HCT116 (cell line): Measurements from ENCODE around the gene SF3A2. TPM values are rescaled to one million over a fixed set of nuclear protein-coding genes. Genes with fewer than 3 reads are reported as not detected.

ENCODE experiments used
- ATAC-seq: fragments of 200-7000 bp; cut with Tn5 transposase; 2 replicates; pipeline ENCODE4 v1.9.1; 2020; ENCODE audit warnings: mild to moderate bottlenecking, moderate library complexity
- BruUV-seq: library from RNA; stranded (reverse); fragments of 400-500 nt; replicated peaks from 2 replicates; lab custom pipeline; 2021; lab: Mats Ljungman, UMichigan
- CTCF ChIA-PET: fragments of 300-600 bp; sonication (Branson Sonifier 250); formaldehyde crosslinking; loops from one replicate; lab custom pipeline; 2021; ENCODE audit warnings: antibody characterized with exemption; lab: Charles Lee
- POLR2A ChIA-PET: fragments of 300-600, 350-600 bp; sonication (Branson Sonifier 250); formaldehyde crosslinking; loops from one replicate; lab custom pipeline; 2021; ENCODE audit warnings: antibody characterized with exemption; lab: Charles Lee
- RAD21 ChIA-PET, 2 experiments: fragments of 300-600 bp; sonication (Branson Sonifier 250); formaldehyde crosslinking; loops; one replicate each; lab custom pipeline; 2023; ENCODE audit warnings: low total read pairs in 2 of 2; ENCODE audit not compliant: uncharacterized antibody in 2 of 2, unreplicated experiment in 2 of 2, low non-redundant PET in 1 of 2; lab: Charles Lee
- DNase-seq: peaks from one replicate; pipeline ENCODE4 v3.0.0-alpha.2; 2010; ENCODE audit warnings: low read depth, low spot score
- H2AFZ ChIP-seq: fragments of 200-600 bp; shearing (Covaris generic), sonication (generic); 2 replicates; pipeline ENCODE4 v1.6.1; 2017; ENCODE audit warnings: low read depth, mixed run types, mixed read lengths, antibody characterized with exemption, low read length; ENCODE audit not compliant: poor library complexity, severe bottlenecking
- H3K27ac ChIP-seq: 2 replicates; pipeline ENCODE4 v1.5.1; 2012; ENCODE audit warnings: low read depth, low read length
- H3K27me3 ChIP-seq: fragments of 200-600 bp; sonication (generic); 2 replicates; pipeline ENCODE4 v1.6.1; 2016; ENCODE audit warnings: mixed run types, low read length, mixed read lengths; ENCODE audit not compliant: insufficient read depth
- H3K36me3 ChIP-seq, 2 experiments: fragments of 200-500 bp in 1 of 2; fragments of 200-600 bp in 1 of 2; sonication (Bioruptor generic) in 1 of 2; sonication (generic) in 1 of 2; 2 replicates each; pipeline versions ENCODE4 v1.5.1 to v1.6.1; 2014 to 2016; ENCODE audit warnings: low read length in 2 of 2, inconsistent platforms in 1 of 2, mixed read lengths in 1 of 2, mixed run types in 1 of 2; ENCODE audit not compliant: insufficient read depth in 2 of 2, control insufficient read depth in 1 of 2
- H3K4me1 ChIP-seq, 2 experiments: fragments of 200-600 bp in 1 of 2; sonication (generic) in 1 of 2; 2 replicates each; pipeline versions ENCODE4 v1.5.1 to v1.6.1; 2012 to 2017; ENCODE audit warnings: low read length in 2 of 2, inconsistent platforms in 1 of 2, mild to moderate bottlenecking in 1 of 2, mixed read lengths in 1 of 2, mixed run types in 1 of 2, moderate library complexity in 1 of 2; ENCODE audit not compliant: insufficient read depth in 2 of 2, control insufficient read depth in 1 of 2
- H3K4me2 ChIP-seq: fragments of 200-600 bp; sonication (generic); 2 replicates; pipeline ENCODE4 v1.6.1; 2017; ENCODE audit warnings: mixed run types, low read length, mixed read lengths
- H3K4me3 ChIP-seq, 2 experiments: fragments of 200-600 bp in 1 of 2; sonication (generic) in 1 of 2; replicated peaks in 1 of 2; 2 replicates each; pipeline ENCODE4 v1.5.1; 2011 to 2016; ENCODE audit warnings: low read length in 2 of 2, control low read depth in 1 of 2, low read depth in 1 of 2, mild to moderate bottlenecking in 1 of 2, mixed read lengths in 1 of 2, mixed run types in 1 of 2
- H3K79me2 ChIP-seq: fragments of 200-600 bp; sonication (generic); 2 replicates; pipeline ENCODE4 v1.6.1; 2017; ENCODE audit warnings: mild to moderate bottlenecking, mixed run types, low read length, moderate library complexity, mixed read lengths; ENCODE audit not compliant: insufficient read depth
- H3K9ac ChIP-seq: fragments of 200-600 bp; sonication (generic); 2 replicates; pipeline ENCODE4 v1.6.1; 2016; ENCODE audit warnings: low read length, mixed read lengths
- H3K9me2 ChIP-seq: fragments of 200-600 bp; sonication (generic), shearing (Covaris generic); 2 replicates; pipeline ENCODE4 v1.6.1; 2017; ENCODE audit warnings: mixed run types, mild to moderate bottlenecking, moderate library complexity; ENCODE audit not compliant: insufficient read depth
- H3K9me3 ChIP-seq, 2 experiments: fragments of 200-500 bp in 1 of 2; fragments of 200-600 bp in 1 of 2; sonication (Bioruptor generic) in 1 of 2; sonication (generic) in 1 of 2; 2 replicates each; pipeline ENCODE4 v1.6.1; 2014 to 2017; ENCODE audit warnings: low read length in 2 of 2, mixed read lengths in 2 of 2, inconsistent platforms in 1 of 2, low read depth in 1 of 2, mild to moderate bottlenecking in 1 of 2, mixed run types in 1 of 2, moderate library complexity in 1 of 2; ENCODE audit not compliant: control insufficient read depth in 1 of 2, insufficient read depth in 1 of 2
- H4K20me1 ChIP-seq: fragments of 200-600 bp; sonication (generic), shearing (Covaris generic); 2 replicates; pipeline ENCODE4 v1.6.1; 2017; ENCODE audit warnings: mixed run types, mild to moderate bottlenecking, moderate library complexity; ENCODE audit not compliant: insufficient read depth
- CEBPB ChIP-seq: IDR thresholded peaks from 2 replicates; pipeline ENCODE4 v1.6.1; 2012; ENCODE audit warnings: low read depth
- EGR1 ChIP-seq: IDR thresholded peaks from 2 replicates; pipeline ENCODE4 v1.6.1; 2012; ENCODE audit warnings: low read depth
- EZH2phosphoT487 ChIP-seq: fragments of 200-600 bp; IDR thresholded peaks from 2 replicates; pipeline ENCODE4 v1.6.1; 2018; ENCODE audit warnings: antibody characterized with exemption, borderline replicate concordance
- FOSL1 ChIP-seq: IDR thresholded peaks from 2 replicates; pipeline ENCODE4 v1.6.1; 2012; ENCODE audit warnings: low read depth
- JUND ChIP-seq: IDR thresholded peaks from 2 replicates; pipeline ENCODE4 v1.6.1; 2012
- POLR2A ChIP-seq: IDR thresholded peaks from 2 replicates; pipeline ENCODE4 v1.7.0; 2011; ENCODE audit warnings: borderline replicate concordance; ENCODE audit not compliant: insufficient read depth, insufficient read length; ENCODE audit errors: extremely low read depth
- RAD21 ChIP-seq: IDR thresholded peaks from 2 replicates; pipeline ENCODE4 v1.6.1; 2012; ENCODE audit warnings: low read depth, mild to moderate bottlenecking
- SP1 ChIP-seq: IDR thresholded peaks from 2 replicates; pipeline ENCODE4 v1.6.1; 2012; ENCODE audit warnings: low read depth
- SRF ChIP-seq: IDR thresholded peaks from 2 replicates; pipeline ENCODE4 v1.6.1; 2012; ENCODE audit warnings: low read depth
- YY1 ChIP-seq: IDR thresholded peaks from 2 replicates; pipeline ENCODE4 v1.6.1; 2011; ENCODE audit warnings: low read length, low read depth, moderate library complexity, mild to moderate bottlenecking; ENCODE audit not compliant: insufficient replicate concordance; ENCODE audit errors: extremely low read depth
- ZFX ChIP-seq: fragments of 450-650 bp; IDR thresholded peaks from 2 replicates; pipeline ENCODE4 v1.6.1; 2017
- ZNF274 ChIP-seq: fragments of 200-500 bp; sonication (Bioruptor generic); IDR thresholded peaks from 2 replicates; pipeline ENCODE4 v1.6.1; 2014; ENCODE audit warnings: mild to moderate bottlenecking, low read depth, low read length, inconsistent platforms
- intact Hi-C: fragments of 100-400 bp; cut with micrococcal nuclease; formaldehyde crosslinking; loops from 2 replicates; pipeline ENCODE4 v1.10.0; 2022
- total RNA-seq: library from RNA; stranded (reverse); gene quantifications from one replicate; pipeline ENCODE4 v1.2.1, GENCODE V29; 2021; ENCODE audit not compliant: unreplicated experiment
- TF ChIP-seq, protein P1 (sequence below): IDR thresholded peaks from 2 replicates; pipeline ENCODE4 v1.6.1; 2012
- TF ChIP-seq, protein P2 (sequence below): IDR thresholded peaks from 2 replicates; pipeline ENCODE4 v1.6.1; 2012
- TF ChIP-seq, protein P3 (sequence below), 3 experiments: fragments of 200-600 bp in 1 of 3; sonication (generic) in 1 of 3; IDR thresholded peaks in 2 of 3; conservative IDR thresholded peaks in 1 of 3; 2 replicates each; pipeline ENCODE4 v1.5.1; 2012 to 2017; ENCODE audit warnings: low read depth in 2 of 3, low read length in 2 of 3, antibody characterized with exemption in 1 of 3, borderline replicate concordance in 1 of 3, control low read depth in 1 of 3, mild to moderate bottlenecking in 1 of 3, mixed read lengths in 1 of 3, mixed run types in 1 of 3, moderate library complexity in 1 of 3; ENCODE audit not compliant: insufficient read depth in 1 of 3

The SF3A2 gene
- total RNA-seq, 1 experiment from 2014 or later: 166 TPM

DNA sequence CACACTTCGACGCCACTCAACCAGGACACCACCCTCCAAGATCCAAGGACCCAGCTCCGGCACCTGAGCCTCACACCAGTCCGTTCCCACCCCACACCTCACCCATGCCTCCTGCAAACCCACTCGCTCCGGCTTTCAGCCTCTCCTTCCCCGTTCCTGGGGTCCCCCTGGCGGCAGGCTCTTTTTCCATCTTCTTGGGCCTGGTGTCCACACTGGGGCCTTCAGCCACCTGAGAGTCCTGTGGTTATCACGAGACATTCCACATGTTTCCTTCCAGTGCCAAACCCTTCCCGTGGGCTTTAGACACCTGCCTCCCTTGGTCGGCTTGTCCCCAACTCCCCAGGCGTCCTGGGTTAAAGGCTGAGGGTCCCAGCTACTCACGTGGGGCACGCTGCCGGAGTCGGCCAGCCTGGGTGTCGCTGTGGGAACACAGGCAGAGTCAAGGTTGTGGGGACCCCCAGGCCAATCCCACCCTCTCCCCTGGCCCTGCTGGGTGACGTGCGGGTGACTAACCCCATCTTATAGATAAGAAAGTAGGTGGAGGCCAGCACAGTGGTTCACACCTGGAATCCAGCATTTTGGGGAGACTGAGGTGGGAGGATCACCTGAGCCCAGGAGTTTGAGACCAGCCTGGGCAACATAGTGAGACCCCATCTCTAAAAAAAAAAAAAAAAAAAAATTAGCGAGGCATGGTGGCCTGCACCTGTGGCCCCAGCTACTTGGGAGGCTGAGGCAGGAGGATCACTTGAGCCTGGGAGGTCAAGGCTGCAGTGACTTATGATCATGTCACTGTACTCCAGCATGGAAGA is 17.6 kb downstream of the SF3A2 start:
- intact Hi-C loops: no loop called here
- CTCF ChIA-PET: no interaction called here
- POLR2A ChIA-PET: no interaction called here

DNA sequence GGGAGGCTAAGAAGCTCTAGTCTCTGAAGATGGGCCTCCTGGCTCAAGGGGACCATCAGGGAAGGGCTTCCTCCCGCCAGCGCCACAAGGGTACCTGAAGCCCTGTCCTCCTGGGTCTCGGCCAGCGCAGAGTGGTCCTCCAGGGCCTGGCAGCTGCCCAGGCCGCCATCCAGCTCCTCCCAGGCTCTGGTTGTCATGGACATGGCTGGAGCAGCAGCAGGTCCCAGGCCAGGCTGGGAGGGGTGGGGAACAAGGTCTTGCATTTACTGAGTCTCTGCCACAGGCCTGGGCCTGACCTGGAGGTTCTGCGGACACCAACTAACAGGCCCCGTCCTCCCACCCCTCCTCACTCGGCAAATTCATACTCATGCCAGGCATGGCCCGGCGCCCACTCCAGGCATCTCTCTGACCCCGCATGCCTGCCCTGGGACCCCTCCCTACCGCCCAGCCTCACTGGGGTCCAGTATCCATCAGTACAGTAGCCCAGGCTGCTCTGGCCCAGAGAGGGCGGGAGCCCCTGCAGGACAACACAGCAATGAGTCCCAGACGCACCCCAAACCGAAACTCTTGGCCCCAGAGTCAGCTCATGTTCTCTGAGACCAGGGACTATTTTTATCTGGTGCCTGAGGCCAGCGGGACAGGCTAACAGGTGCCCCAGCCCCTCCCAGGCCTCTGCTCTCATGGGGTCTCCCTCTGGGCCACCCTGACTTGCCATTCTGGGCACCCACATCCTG is 18.7 kb downstream of the SF3A2 start:
- intact Hi-C loops: no loop called here
- Histone ChIP-seq H3K79me2 (no peaks in the 10 kb centered on the region), H3K4me3 (no peak overlapping the region), H3K9ac (no peak overlapping the region), H3K36me3 (no peaks in the 10 kb centered on the region), H3K27me3 (no peaks in the 10 kb centered on the region), H3K4me1 (no peaks in the 10 kb centered on the region; a peak in 1 of 4 replicates), H2AFZ (no peak overlapping the region), H4K20me1 (no peaks in the 10 kb centered on the region), H3K9me2 (no peaks in the 10 kb centered on the region), H3K4me2 (no peak overlapping the region), H3K9me3 (no peaks in the 10 kb centered on the region), H3K27ac (no peak overlapping the region)
- ChIA-PET POLR2A (no interaction called here), CTCF (no interaction called here), RAD21 (no interaction called here)
- no peak for DNase-seq
- no TSS peak for BruUV-seq
- no peak for ATAC-seq
- TF ChIP-seq, protein P1, sequence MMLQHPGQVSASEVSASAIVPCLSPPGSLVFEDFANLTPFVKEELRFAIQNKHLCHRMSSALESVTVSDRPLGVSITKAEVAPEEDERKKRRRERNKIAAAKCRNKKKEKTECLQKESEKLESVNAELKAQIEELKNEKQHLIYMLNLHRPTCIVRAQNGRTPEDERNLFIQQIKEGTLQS: no peak
- TF ChIP-seq POLR2A (no peak), SRF (no peak), CEBPB (no peak), RAD21 (no peak), SP1 (no peak), ZFX (no peak), EGR1 (no peak), ZNF274 (no peak), FOSL1 (no peak), YY1 (no peak)
- TF ChIP-seq, protein P2, sequence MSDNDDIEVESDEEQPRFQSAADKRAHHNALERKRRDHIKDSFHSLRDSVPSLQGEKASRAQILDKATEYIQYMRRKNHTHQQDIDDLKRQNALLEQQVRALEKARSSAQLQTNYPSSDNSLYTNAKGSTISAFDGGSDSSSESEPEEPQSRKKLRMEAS: no peak
- TF ChIP-seq, protein P3, sequence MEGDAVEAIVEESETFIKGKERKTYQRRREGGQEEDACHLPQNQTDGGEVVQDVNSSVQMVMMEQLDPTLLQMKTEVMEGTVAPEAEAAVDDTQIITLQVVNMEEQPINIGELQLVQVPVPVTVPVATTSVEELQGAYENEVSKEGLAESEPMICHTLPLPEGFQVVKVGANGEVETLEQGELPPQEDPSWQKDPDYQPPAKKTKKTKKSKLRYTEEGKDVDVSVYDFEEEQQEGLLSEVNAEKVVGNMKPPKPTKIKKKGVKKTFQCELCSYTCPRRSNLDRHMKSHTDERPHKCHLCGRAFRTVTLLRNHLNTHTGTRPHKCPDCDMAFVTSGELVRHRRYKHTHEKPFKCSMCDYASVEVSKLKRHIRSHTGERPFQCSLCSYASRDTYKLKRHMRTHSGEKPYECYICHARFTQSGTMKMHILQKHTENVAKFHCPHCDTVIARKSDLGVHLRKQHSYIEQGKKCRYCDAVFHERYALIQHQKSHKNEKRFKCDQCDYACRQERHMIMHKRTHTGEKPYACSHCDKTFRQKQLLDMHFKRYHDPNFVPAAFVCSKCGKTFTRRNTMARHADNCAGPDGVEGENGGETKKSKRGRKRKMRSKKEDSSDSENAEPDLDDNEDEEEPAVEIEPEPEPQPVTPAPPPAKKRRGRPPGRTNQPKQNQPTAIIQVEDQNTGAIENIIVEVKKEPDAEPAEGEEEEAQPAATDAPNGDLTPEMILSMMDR (IDR thresholded peaks at IDR 0.05 in 2 of 3, conservative IDR thresholded peaks at IDR 0.05 in 1 of 3; ENCODE audit: borderline replicate concordance in 1 of 3, insufficient read depth in 1 of 3, low read depth in 2 of 3, low read length in 2 of 3): no peak

More for the DNA sequence above, 17.6 kb downstream of the SF3A2 start:
- H3K4me3 ChIP-seq: no peak overlapping the region
- no peaks in the 10 kb centered on the region for H3K79me2 ChIP-seq
- BruUV-seq: no TSS peak
- RAD21 ChIA-PET: no interaction called here
- no peaks in the 10 kb centered on the region for H4K20me1 ChIP-seq
- H3K9me3 ChIP-seq: no peaks in the 10 kb centered on the region
- no peak for ATAC-seq
- H2AFZ ChIP-seq: no peak overlapping the region
- no peaks in the 10 kb centered on the region for H3K36me3 ChIP-seq
- no peak for DNase-seq
- TF ChIP-seq EZH2phosphoT487 (no peak), CEBPB (no peak), JUND (no peak), SP1 (no peak)
- TF ChIP-seq, protein P1: no peak
- H3K4me2 ChIP-seq: no peak overlapping the region
- no peaks in the 10 kb centered on the region for H3K9me2 ChIP-seq
- H3K27me3 ChIP-seq: no peaks in the 10 kb centered on the region
- no peaks in the 10 kb centered on the region for H3K4me1 ChIP-seq
- no peak overlapping the region for H3K9ac ChIP-seq
- no peak overlapping the region for H3K27ac ChIP-seq
